Stimulated activated naive CD4-positive, alpha-beta T cell (primary cell): ENCODE results near the gene ADAM22.
"Not testable (repeated sequence)": the region's sequence is repeated elsewhere in the genome, so short reads cannot be mapped to it uniquely, and the experiment has no call there.

Experiments
- DNase-seq, 6 experiments: peaks; one replicate each; lab custom pipeline; 2025; lab: John Stamatoyannopoulos, UW

The ADAM22 gene

GRCh38 chr7:88109612-88110011 lies 175.6 kb downstream of the ADAM22 start:
- DNase-seq, result no peak

- peak in 2 of 6 experiments; percentile 13 to 19 for DNase-seq
Measured at GRCh38 chr7:88111140-88111743, 177.2 kb downstream of the ADAM22 start.

GRCh38 chr7:88111954-88112471 lies 178.0 kb downstream of the ADAM22 start:
- DNase-seq, result no peak

GRCh38 chr7:88115258-88115796 lies 181.3 kb downstream of the ADAM22 start:
- DNase-seq, result no peak

GRCh38 chr7:88115816-88116215 lies 181.8 kb downstream of the ADAM22 start:
- no peak for DNase-seq

- no peak for DNase-seq
Measured at GRCh38 chr7:88116235-88116795, 182.3 kb downstream of the ADAM22 start.

- no peak for DNase-seq
Measured at GRCh38 chr7:88117325-88117724, 183.3 kb downstream of the ADAM22 start.

GRCh38 chr7:88121335-88121734 lies 187.3 kb downstream of the ADAM22 start:
- no peak for DNase-seq

GRCh38 chr7:88127637-88128290 lies 193.7 kb downstream of the ADAM22 start:
- no peak for DNase-seq

- DNase-seq, result no peak
Measured at GRCh38 chr7:88132725-88133124, 198.7 kb downstream of the ADAM22 start.

- no peak for DNase-seq
Measured at GRCh38 chr7:88140947-88141346, 206.9 kb downstream of the ADAM22 start.

GRCh38 chr7:88141479-88141878 lies 207.4 kb downstream of the ADAM22 start:
- DNase-seq, result no peak

- DNase-seq, result no peak
Measured at GRCh38 chr7:88141953-88142352, 207.9 kb downstream of the ADAM22 start.

GRCh38 chr7:88146616-88147015 lies 212.6 kb downstream of the ADAM22 start:
- DNase-seq, result no peak

GRCh38 chr7:88147341-88147740 lies 213.3 kb downstream of the ADAM22 start:
- DNase-seq, result no peak

GRCh38 chr7:88147949-88148348 lies 213.9 kb downstream of the ADAM22 start:
- no peak for DNase-seq

GRCh38 chr7:88150033-88150432 lies 216.0 kb downstream of the ADAM22 start:
- no peak for DNase-seq

- no peak for DNase-seq
Measured at GRCh38 chr7:88151119-88151790, 217.2 kb downstream of the ADAM22 start.

GRCh38 chr7:88153378-88153777 lies 219.3 kb downstream of the ADAM22 start:
- no peak for DNase-seq

- no peak for DNase-seq
Measured at GRCh38 chr7:88155756-88156155, 221.7 kb downstream of the ADAM22 start.

- no peak for DNase-seq
Measured at GRCh38 chr7:88156356-88156755, 222.3 kb downstream of the ADAM22 start.

- not testable (repeated sequence) for DNase-seq
Measured at GRCh38 chr7:88159741-88160140, 225.7 kb downstream of the ADAM22 start.

GRCh38 chr7:88165697-88166096 lies 231.6 kb downstream of the ADAM22 start:
- no peak for DNase-seq
